ENCODE data around the gene RBM17.

RBM17 gene

DNA sequence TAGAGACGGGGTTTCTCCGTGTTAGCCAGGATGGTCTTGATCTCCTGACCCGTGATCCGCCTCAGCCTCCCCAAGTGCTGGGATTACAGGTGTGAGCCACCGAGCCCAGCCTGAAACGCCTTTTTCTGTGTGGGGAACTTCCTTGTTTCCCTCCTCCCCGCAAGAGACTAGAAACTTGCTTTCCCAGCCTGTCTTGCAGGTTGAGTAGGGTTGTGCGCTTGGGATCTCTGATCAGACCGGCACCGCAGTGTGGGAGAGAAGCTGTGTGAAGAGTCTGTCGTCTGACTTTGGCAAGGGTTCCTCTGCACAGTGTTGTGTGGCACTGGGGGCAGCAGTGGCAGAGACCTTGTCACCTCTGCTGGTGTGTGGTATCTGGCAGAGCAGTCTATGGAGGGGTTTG is 28.9 kb downstream of the RBM17 start:
- TF ChIP-seq, protein P1, sequence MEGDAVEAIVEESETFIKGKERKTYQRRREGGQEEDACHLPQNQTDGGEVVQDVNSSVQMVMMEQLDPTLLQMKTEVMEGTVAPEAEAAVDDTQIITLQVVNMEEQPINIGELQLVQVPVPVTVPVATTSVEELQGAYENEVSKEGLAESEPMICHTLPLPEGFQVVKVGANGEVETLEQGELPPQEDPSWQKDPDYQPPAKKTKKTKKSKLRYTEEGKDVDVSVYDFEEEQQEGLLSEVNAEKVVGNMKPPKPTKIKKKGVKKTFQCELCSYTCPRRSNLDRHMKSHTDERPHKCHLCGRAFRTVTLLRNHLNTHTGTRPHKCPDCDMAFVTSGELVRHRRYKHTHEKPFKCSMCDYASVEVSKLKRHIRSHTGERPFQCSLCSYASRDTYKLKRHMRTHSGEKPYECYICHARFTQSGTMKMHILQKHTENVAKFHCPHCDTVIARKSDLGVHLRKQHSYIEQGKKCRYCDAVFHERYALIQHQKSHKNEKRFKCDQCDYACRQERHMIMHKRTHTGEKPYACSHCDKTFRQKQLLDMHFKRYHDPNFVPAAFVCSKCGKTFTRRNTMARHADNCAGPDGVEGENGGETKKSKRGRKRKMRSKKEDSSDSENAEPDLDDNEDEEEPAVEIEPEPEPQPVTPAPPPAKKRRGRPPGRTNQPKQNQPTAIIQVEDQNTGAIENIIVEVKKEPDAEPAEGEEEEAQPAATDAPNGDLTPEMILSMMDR (IDR thresholded peaks at IDR 0.05; ENCODE audit: low read length), result no peak
- no peak for TF ChIP-seq EZH2 (IDR thresholded peaks at IDR 0.05; ENCODE audit: borderline replicate concordance, low read length)
- H3K9me2 ChIP-seq (ENCODE audit: low read depth, low read length), result no peaks in the 10 kb centered on the region
- no peak overlapping the region for H3K4me2 ChIP-seq (ENCODE audit: low read length)
- H3K4me3 ChIP-seq (ENCODE audit: low read depth, low read length, poor library complexity, severe bottlenecking), result no peak overlapping the region
- no peak overlapping the region for H3K27ac ChIP-seq (ENCODE audit: low read depth, low read length, poor library complexity, severe bottlenecking)
- H3F3A ChIP-seq (ENCODE audit: insufficient read depth, low read length), result no peaks in the 10 kb centered on the region
- H3K27me3 ChIP-seq (ENCODE audit: insufficient read depth, low read length), result no peaks in the 10 kb centered on the region
- H3K9me3 ChIP-seq (ENCODE audit: low read length), result no peaks in the 10 kb centered on the region
- no peak overlapping the region for H3K9ac ChIP-seq (ENCODE audit: low read length)
- H3K36me3 ChIP-seq (ENCODE audit: insufficient read depth, low read length), result peaks cover 44% of the 10 kb centered on the region
- no peak overlapping the region for H2AFZ ChIP-seq (ENCODE audit: low read length)
- no peaks in the 10 kb centered on the region for H3K79me2 ChIP-seq (ENCODE audit: insufficient read depth, low read length)
- no peaks in the 10 kb centered on the region for H4K20me1 ChIP-seq (ENCODE audit: insufficient read depth, low read length)
- H3K4me1 ChIP-seq (ENCODE audit: insufficient read depth, low read length, severe bottlenecking), result no peaks in the 10 kb centered on the region

DNA sequence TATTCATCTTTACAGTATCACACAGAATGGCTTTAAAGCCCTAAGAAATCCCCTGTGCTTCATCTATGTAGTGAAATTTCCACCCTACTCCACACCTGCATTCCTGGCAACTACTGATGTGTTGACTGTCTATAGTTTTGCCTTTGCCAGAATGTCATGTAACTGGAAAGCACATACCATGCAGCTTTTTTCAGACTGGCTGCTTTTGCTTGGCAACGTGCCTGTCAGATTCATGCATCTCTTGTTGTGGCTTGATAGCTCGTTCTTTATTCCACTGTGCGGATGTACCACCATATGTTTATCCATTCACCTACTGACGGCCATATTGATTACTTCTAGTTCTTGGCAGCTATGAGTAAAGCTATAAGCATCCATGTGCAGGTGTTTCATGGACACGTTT is 30.6 kb downstream of the RBM17 start:
- no peak overlapping the region for H3K4me2 ChIP-seq (ENCODE audit: low read length)
- H3K9ac ChIP-seq (ENCODE audit: low read length), result no peak overlapping the region
- no peaks in the 10 kb centered on the region for H3K9me3 ChIP-seq (ENCODE audit: low read length)
- no peaks in the 10 kb centered on the region; the same call in 1 of the 2 replicates for H3K27me3 ChIP-seq (ENCODE audit: insufficient read depth, low read length)
- H3K4me3 ChIP-seq (ENCODE audit: low read depth, low read length, poor library complexity, severe bottlenecking), result no peak overlapping the region
- no peaks in the 10 kb centered on the region for H4K20me1 ChIP-seq (ENCODE audit: insufficient read depth, low read length)
- no peaks in the 10 kb centered on the region for H3F3A ChIP-seq (ENCODE audit: insufficient read depth, low read length)
- H3K36me3 ChIP-seq (ENCODE audit: insufficient read depth, low read length), result peaks cover 27% of the 10 kb centered on the region
- TF ChIP-seq, protein P1 (IDR thresholded peaks at IDR 0.05; ENCODE audit: low read length), result no peak
- no peak for TF ChIP-seq EZH2 (IDR thresholded peaks at IDR 0.05; ENCODE audit: borderline replicate concordance, low read length)
- no peak overlapping the region for H2AFZ ChIP-seq (ENCODE audit: low read length)
- no peaks in the 10 kb centered on the region for H3K79me2 ChIP-seq (ENCODE audit: insufficient read depth, low read length)
- no peaks in the 10 kb centered on the region for H3K4me1 ChIP-seq (ENCODE audit: insufficient read depth, low read length, severe bottlenecking)
- H3K9me2 ChIP-seq (ENCODE audit: low read depth, low read length), result no peaks in the 10 kb centered on the region
- H3K27ac ChIP-seq (ENCODE audit: low read depth, low read length, poor library complexity, severe bottlenecking), result no peak overlapping the region

- H4K20me1 ChIP-seq (ENCODE audit: insufficient read depth, low read length), result no peaks in the 10 kb centered on the region
- no peaks in the 10 kb centered on the region for H3K9me3 ChIP-seq (ENCODE audit: low read length)
- no peaks in the 10 kb centered on the region for H3K79me2 ChIP-seq (ENCODE audit: insufficient read depth, low read length)
- TF ChIP-seq, protein P1 (IDR thresholded peaks at IDR 0.05; ENCODE audit: low read length), result no peak
- H2AFZ ChIP-seq (ENCODE audit: low read length), result no peak overlapping the region
- no peak overlapping the region for H3K4me2 ChIP-seq (ENCODE audit: low read length)
- no peaks in the 10 kb centered on the region for H3K4me1 ChIP-seq (ENCODE audit: insufficient read depth, low read length, severe bottlenecking)
- no peaks in the 10 kb centered on the region; the same call in 1 of the 2 replicates for H3K27me3 ChIP-seq (ENCODE audit: insufficient read depth, low read length)
- H3K36me3 ChIP-seq (ENCODE audit: insufficient read depth, low read length), result peaks cover 21% of the 10 kb centered on the region
- no peaks in the 10 kb centered on the region for H3K9me2 ChIP-seq (ENCODE audit: low read depth, low read length)
- H3K4me3 ChIP-seq (ENCODE audit: low read depth, low read length, poor library complexity, severe bottlenecking), result no peak overlapping the region
- H3F3A ChIP-seq (ENCODE audit: insufficient read depth, low read length), result no peaks in the 10 kb centered on the region
- H3K27ac ChIP-seq (ENCODE audit: low read depth, low read length, poor library complexity, severe bottlenecking), result no peak overlapping the region
- H3K9ac ChIP-seq (ENCODE audit: low read length), result no peak overlapping the region
Observed at GRCh38 chr10:6119962-6120361, 31.1 kb downstream of the RBM17 start.

Data from OCI-LY1 (cell line).